ENCODE results near the gene PRRX2. TPM values are rescaled to one million over a fixed set of nuclear protein-coding genes. Genes with fewer than 3 reads are reported as not detected.

The PRRX2 gene
- total and polyA plus RNA-seq, 9 of the 15 experiments (the other 6 are each of a cell fraction or from before 2014, with no cell fraction given): 0.21 TPM; not detected in 8

DNA sequence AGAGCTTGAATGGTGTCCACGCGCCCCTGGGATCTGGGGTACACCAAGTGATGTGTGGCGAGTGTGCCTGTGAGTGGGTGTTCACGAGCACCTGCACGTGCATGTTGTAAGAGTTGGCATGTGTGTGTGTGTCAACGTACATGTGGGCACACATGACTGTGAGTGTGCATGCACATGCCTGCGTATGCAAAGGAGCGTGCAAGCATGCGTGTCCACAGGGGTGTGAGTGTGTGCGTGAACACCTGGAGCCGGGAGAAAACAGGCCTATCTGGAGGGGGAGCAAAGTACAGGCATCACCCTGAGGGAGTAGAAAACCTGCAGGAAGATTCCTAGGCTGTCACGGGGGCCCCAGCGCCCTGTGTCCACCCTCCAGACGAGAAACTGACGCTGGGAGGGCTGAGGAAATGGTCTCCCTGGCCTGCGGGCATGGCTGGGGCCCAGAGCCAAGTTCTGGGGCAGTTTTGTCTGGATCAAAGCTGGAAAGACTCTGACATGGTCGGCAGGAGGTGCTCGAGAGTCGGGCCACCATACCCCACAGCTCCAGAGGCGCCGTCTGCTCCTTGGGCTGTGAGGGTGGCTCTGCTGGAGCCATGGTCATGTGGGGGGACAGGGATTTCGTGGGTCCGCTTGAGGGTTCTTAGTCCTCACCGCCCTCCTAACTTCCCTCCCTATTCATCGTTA lies 55.6 kb downstream of the PRRX2 start (continued):
- TF ChIP-seq ZNF253 (CRISPR knock-in tag; conservative IDR thresholded peaks at IDR 0.05) (no peak), LARP7 (IDR thresholded peaks at IDR 0.05) (no peak), SMARCB1 (IDR thresholded peaks at IDR 0.05; ENCODE audit: insufficient read length, low read depth) (no peak), YY1 (IDR thresholded peaks at IDR 0.05; ENCODE audit: borderline replicate concordance in 1 of 3, control insufficient read depth in 1 of 3, extremely low read depth in 1 of 3, insufficient read depth in 3 of 3, insufficient read length in 1 of 3, insufficient replicate concordance in 2 of 3, low read depth in 1 of 3, low read length in 2 of 3) (peak in 2 of 3 experiments; percentile 25 to 72), JUND (IDR thresholded peaks at IDR 0.05; ENCODE audit: borderline replicate concordance, low read depth, low read length) (0 out of 2 replicates have a peak, but pooled peaks have one; percentile 35), JUND (tag; IDR thresholded peaks at IDR 0.05; ENCODE audit: borderline replicate concordance, low read depth, low read length) (no peak), MYNN (IDR thresholded peaks at IDR 0.05) (no peak), MYNN (CRISPR knock-in tag; IDR thresholded peaks at IDR 0.05) (no peak), ZNF75A (CRISPR knock-in tag; IDR thresholded peaks at IDR 0.05) (no peak), FUS (optimal IDR thresholded peaks at IDR 0.05; ENCODE audit: low read depth, low read length) (no peak), ZNF41 (CRISPR knock-in tag; conservative IDR thresholded peaks at IDR 0.05) (no peak)
- TF ChIP-seq, protein P1, sequence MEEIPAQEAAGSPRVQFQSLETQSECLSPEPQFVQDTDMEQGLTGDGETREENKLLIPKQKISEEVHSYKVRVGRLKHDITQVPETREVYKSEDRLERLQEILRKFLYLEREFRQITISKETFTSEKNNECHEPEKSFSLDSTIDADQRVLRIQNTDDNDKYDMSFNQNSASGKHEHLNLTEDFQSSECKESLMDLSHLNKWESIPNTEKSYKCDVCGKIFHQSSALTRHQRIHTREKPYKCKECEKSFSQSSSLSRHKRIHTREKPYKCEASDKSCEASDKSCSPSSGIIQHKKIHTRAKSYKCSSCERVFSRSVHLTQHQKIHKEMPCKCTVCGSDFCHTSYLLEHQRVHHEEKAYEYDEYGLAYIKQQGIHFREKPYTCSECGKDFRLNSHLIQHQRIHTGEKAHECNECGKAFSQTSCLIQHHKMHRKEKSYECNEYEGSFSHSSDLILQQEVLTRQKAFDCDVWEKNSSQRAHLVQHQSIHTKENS (CRISPR knock-in tag; IDR thresholded peaks at IDR 0.05): no peak
- TF ChIP-seq, protein P2, sequence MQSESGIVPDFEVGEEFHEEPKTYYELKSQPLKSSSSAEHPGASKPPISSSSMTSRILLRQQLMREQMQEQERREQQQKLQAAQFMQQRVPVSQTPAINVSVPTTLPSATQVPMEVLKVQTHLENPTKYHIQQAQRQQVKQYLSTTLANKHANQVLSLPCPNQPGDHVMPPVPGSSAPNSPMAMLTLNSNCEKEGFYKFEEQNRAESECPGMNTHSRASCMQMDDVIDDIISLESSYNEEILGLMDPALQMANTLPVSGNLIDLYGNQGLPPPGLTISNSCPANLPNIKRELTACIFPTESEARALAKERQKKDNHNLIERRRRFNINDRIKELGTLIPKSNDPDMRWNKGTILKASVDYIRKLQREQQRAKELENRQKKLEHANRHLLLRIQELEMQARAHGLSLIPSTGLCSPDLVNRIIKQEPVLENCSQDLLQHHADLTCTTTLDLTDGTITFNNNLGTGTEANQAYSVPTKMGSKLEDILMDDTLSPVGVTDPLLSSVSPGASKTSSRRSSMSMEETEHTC (IDR thresholded peaks at IDR 0.05): no peak
- TF ChIP-seq, protein P3, sequence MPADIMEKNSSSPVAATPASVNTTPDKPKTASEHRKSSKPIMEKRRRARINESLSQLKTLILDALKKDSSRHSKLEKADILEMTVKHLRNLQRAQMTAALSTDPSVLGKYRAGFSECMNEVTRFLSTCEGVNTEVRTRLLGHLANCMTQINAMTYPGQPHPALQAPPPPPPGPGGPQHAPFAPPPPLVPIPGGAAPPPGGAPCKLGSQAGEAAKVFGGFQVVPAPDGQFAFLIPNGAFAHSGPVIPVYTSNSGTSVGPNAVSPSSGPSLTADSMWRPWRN (IDR thresholded peaks at IDR 0.05; ENCODE audit: low read depth): no peak
- TF ChIP-seq, protein P4, sequence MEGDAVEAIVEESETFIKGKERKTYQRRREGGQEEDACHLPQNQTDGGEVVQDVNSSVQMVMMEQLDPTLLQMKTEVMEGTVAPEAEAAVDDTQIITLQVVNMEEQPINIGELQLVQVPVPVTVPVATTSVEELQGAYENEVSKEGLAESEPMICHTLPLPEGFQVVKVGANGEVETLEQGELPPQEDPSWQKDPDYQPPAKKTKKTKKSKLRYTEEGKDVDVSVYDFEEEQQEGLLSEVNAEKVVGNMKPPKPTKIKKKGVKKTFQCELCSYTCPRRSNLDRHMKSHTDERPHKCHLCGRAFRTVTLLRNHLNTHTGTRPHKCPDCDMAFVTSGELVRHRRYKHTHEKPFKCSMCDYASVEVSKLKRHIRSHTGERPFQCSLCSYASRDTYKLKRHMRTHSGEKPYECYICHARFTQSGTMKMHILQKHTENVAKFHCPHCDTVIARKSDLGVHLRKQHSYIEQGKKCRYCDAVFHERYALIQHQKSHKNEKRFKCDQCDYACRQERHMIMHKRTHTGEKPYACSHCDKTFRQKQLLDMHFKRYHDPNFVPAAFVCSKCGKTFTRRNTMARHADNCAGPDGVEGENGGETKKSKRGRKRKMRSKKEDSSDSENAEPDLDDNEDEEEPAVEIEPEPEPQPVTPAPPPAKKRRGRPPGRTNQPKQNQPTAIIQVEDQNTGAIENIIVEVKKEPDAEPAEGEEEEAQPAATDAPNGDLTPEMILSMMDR (IDR thresholded peaks at IDR 0.05 in 2 of 3, conservative IDR thresholded peaks at IDR 0.05 in 1 of 3; ENCODE audit: insufficient read depth in 2 of 3, low read depth in 1 of 3, low read length in 3 of 3): peak; percentile 81 to 93 (median 86)
- TF ChIP-seq, protein P5, sequence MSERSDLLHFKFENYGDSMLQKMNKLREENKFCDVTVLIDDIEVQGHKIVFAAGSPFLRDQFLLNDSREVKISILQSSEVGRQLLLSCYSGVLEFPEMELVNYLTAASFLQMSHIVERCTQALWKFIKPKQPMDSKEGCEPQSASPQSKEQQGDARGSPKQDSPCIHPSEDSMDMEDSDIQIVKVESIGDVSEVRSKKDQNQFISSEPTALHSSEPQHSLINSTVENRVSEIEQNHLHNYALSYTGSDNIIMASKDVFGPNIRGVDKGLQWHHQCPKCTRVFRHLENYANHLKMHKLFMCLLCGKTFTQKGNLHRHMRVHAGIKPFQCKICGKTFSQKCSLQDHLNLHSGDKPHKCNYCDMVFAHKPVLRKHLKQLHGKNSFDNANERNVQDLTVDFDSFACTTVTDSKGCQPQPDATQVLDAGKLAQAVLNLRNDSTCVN (CRISPR knock-in tag; IDR thresholded peaks at IDR 0.05): no peak

Measured in K562 (cell line).